Activated CD4-positive, alpha-beta T cell treated with anti-CD3 and anti-CD28 coated beads, Interleukin-2, amount 10 ng/mL, durations not matched to agents 7 days and 5 days (primary cell): Measurements from ENCODE around the gene CORO1A. TPM values are rescaled to one million over a fixed set of nuclear protein-coding genes. Genes with fewer than 3 reads are reported as not detected.
A peak's percentile ranks its signal among the peaks of the same experiment; 100 is the strongest.
"Not testable (repeated sequence)": the region's sequence is repeated elsewhere in the genome, so short reads cannot be mapped to it uniquely, and the experiment has no call there.

Experiments used
- CTCF ChIA-PET: fragments of 350-600 bp; sonication (Branson Sonifier 250); formaldehyde crosslinking; loops from one replicate; lab custom pipeline; 2021; ENCODE audit warnings: antibody characterized with exemption; lab: Charles Lee
- POLR2A ChIA-PET: fragments of 350-600 bp; sonication (Branson Sonifier 250); formaldehyde crosslinking; loops from one replicate; lab custom pipeline; 2021; ENCODE audit warnings: antibody characterized with exemption; lab: Charles Lee
- DNase-seq: peaks from one replicate; pipeline ENCODE4 v3.0.0-alpha.2; 2020
- H3K27ac Mint-ChIP-seq: one replicate; pipeline ENCODE4 v1.8.0; 2021; ENCODE audit warnings: mild to moderate bottlenecking, moderate library complexity, mixed read lengths
- H3K27me3 Mint-ChIP-seq: one replicate; pipeline ENCODE4 v1.8.0; 2021; ENCODE audit warnings: mixed read lengths
- H3K36me3 Mint-ChIP-seq: one replicate; pipeline ENCODE4 v1.8.0; 2021; ENCODE audit warnings: low read depth, mixed read lengths
- H3K4me1 Mint-ChIP-seq: one replicate; pipeline ENCODE4 v1.8.0; 2021; ENCODE audit warnings: mixed read lengths
- H3K4me3 Mint-ChIP-seq: one replicate; pipeline ENCODE4 v1.8.0; 2021; ENCODE audit warnings: mild to moderate bottlenecking, moderate library complexity, mixed read lengths
- H3K9me3 Mint-ChIP-seq: one replicate; pipeline ENCODE4 v1.8.0; 2021; ENCODE audit warnings: mixed read lengths
- total RNA-seq, 2 experiments: library from RNA; stranded (reverse); gene quantifications; one replicate each; pipeline ENCODE4 v1.2.3, GENCODE V29; 2021

The CORO1A gene
- total RNA-seq, 2 experiments from 2014 or later = 1,809 to 1,847 TPM

DNA sequence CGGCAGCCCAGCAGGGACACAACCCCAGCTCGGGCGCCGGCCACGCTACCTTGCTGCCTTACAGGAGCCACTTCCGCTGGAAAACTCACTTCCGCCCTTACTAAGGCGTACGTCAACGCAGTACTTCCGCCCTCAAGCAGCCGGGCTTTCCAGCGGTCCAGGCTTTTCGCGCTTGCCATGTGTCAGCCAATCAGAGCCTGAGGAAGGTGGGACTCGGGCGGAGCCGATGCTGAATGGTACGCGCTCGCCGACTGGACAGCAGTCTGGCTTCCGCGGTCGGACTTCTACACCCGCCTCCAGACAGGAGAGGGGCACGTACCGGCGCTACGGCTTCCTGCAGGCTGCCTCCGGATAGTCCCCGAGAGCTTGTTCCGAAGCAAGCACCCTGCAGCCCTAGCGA is 10.2 kb downstream of the CORO1A start, which contains the start of the genes BOLA2B and SLX1A:
BOLA2B (minus strand) TSS at position 52 of the 400 bp plus-strand sequence. CDS start 71 bp downstream, outside the sequence.
SLX1A (plus strand) TSS at position 261 of the 400 bp plus-strand sequence. CDS start 210 bp downstream, outside the sequence.
- H3K4me3 Mint-ChIP-seq, H3K27ac Mint-ChIP-seq, POLR2A ChIA-PET: not testable (repeated sequence)

GRCh38 chr16:30194172-30194925 is 10.9 kb downstream of the CORO1A start:
- H3K27me3 Mint-ChIP-seq, CTCF ChIA-PET, H3K9me3 Mint-ChIP-seq, H3K27ac Mint-ChIP-seq, H3K36me3 Mint-ChIP-seq, H3K4me3 Mint-ChIP-seq, POLR2A ChIA-PET, H3K4me1 Mint-ChIP-seq: not testable (repeated sequence)
- DNase-seq = peak; percentile 6

More for the DNA sequence above, 10.2 kb downstream of the CORO1A start, which contains the start of the genes BOLA2B and SLX1A:
- H3K4me1 Mint-ChIP-seq, CTCF ChIA-PET, H3K9me3 Mint-ChIP-seq, H3K27me3 Mint-ChIP-seq, DNase-seq, H3K36me3 Mint-ChIP-seq: not testable (repeated sequence)

DNA sequence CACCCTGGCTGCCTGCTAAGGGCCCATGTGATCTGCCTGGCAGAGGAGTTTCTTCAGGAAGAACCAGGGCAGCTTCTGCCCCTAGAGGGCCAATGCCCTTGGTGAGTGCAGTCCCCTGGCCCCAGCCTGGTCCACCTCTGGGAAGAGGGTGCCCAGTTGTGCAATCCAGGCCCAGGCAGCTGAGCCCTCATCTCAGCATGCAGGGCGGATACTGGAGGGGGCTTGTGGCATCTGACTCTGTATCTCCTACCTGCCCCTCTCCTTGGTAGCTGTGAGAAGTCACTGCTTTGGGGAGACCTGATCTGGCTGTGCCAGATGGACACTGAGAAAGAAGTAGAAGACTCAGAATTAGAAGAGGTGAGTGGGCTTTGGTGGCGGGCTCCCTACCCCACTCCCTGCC is 13.6 kb downstream of the CORO1A start:
- CTCF ChIA-PET, POLR2A ChIA-PET, H3K27me3 Mint-ChIP-seq: not testable (repeated sequence)

DNA sequence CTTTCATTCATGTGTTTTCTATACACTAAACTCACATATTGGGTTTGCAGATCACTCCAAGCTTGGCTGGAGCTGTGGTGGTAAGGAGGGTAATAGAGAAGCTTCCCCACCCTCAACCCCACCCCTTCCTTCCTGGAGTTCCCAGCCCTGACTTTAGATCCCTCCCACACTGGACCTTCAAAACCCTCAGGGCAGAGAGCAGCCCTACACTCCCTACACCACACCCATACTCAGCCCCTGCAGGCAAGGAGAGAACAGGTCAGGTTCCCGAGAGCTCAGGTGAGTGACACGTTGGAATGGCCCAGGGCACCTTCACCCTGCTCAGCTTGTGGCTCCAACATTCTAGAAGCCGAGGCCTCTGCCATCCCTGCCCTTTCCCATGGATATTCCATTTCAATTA is 15.6 kb downstream of the CORO1A start, which contains the start of gene SULT1A3:
SULT1A3 (plus strand) TSS at position 207 of the 400 bp plus-strand sequence. CDS start 1,474 bp downstream, outside the sequence.
- H3K36me3 Mint-ChIP-seq, POLR2A ChIA-PET, H3K4me1 Mint-ChIP-seq, H3K9me3 Mint-ChIP-seq, CTCF ChIA-PET, H3K27ac Mint-ChIP-seq, DNase-seq, H3K27me3 Mint-ChIP-seq, H3K4me3 Mint-ChIP-seq: not testable (repeated sequence)

More for the DNA sequence above, 13.6 kb downstream of the CORO1A start:
- H3K4me1 Mint-ChIP-seq, H3K27ac Mint-ChIP-seq, H3K4me3 Mint-ChIP-seq, H3K9me3 Mint-ChIP-seq, H3K36me3 Mint-ChIP-seq, DNase-seq: not testable (repeated sequence)

DNA sequence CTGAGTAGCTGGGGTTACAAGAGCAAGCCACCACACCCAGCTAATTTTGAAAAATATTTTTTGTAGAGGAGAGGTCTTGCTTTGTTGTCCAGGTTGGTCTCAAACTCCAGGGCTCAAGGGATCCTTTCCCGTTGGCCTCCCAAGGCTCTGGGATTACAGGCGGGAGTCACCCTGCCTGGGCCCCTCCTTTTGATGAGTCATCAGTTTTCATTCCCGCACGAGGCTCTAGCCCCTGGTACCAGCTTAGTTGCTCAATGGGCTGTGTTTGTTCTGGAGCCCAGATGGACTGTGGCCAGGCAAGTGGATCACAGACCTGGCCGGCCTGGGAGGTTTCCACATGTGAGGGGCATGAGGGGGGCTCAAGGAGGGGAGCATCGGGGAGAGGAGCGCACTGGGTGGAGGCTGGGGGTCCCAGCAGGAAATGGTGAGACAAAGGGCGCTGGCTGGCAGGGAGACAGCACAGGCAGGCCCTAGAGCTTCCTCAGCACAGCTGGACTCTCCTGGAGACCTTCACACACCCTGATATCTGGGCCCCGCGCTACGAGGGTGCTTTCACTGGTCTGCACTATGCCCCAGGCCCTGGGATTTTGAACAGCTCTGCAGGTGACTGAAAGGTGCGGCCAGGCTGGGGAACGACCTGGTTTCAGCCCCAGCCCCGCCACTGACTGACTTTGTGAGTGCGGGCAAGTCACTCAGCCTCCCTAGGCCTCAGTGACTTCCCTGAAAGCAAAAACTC is 16.4 kb downstream of the CORO1A start:
- POLR2A ChIA-PET, H3K27me3 Mint-ChIP-seq, H3K4me1 Mint-ChIP-seq, DNase-seq, H3K36me3 Mint-ChIP-seq, H3K9me3 Mint-ChIP-seq, H3K4me3 Mint-ChIP-seq, CTCF ChIA-PET, H3K27ac Mint-ChIP-seq: not testable (repeated sequence)

GRCh38 chr16:30205541-30206236 is 22.3 kb downstream of the CORO1A start:
- DNase-seq = peak; percentile 5
- H3K27ac Mint-ChIP-seq, H3K9me3 Mint-ChIP-seq, H3K4me1 Mint-ChIP-seq, H3K27me3 Mint-ChIP-seq, CTCF ChIA-PET, H3K4me3 Mint-ChIP-seq, H3K36me3 Mint-ChIP-seq, POLR2A ChIA-PET: not testable (repeated sequence)

DNA sequence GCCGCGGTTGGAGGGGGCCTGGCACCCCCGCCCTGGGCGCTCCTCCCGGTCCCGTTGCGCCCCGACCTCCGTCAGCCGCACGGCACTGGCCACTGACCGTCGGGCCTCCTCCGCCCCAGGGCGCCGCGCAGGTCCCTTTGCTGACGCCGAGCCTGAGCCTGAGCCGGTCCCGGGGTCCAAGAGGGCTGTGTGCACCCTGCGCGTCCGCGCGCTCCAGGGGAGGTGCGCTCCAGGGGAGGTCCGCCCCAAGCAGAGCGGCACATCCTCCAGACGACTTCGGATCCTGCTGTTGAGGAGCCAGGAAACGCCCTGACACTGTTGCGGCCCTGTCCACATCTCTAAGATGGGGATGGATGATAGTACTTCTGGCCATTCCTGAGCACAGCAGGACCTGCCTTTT is 22.9 kb downstream of the CORO1A start:
- H3K36me3 Mint-ChIP-seq, DNase-seq, H3K27me3 Mint-ChIP-seq, POLR2A ChIA-PET, H3K27ac Mint-ChIP-seq, CTCF ChIA-PET, H3K4me1 Mint-ChIP-seq, H3K4me3 Mint-ChIP-seq, H3K9me3 Mint-ChIP-seq: not testable (repeated sequence)

DNA sequence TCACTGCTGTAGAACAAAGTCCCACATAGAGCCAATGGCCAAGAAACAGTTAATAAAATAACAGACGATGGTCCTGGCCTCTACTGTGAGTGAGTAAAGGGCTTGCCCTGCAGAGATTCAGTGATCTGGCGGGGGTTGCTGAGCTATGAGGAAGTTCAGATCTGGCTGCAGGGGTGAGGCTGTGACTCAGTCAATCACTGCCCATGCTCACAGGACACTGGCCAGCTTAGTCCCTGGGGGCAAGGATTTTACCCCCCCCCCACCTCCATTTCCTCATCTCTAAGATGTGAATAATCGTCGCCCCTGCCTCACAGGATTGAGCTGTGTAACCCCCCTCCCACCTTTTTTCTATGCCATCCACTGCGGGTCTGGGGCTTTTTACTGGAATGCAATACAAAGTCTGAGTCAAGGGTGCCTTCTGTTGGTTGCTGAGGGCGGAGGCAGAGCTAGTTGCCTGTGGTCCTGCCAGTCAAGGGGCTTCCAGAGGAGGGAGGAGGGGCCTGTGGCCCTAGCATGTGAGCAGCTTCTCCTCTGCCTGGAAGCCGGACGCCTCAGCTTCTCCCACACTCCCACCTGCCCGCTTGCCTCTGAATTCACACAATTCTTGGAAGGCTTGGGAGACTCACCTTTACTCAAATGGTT is 23.8 kb downstream of the CORO1A start:
- CTCF ChIA-PET = interaction anchor here (0.6 kb wide), 1 partner anchor 272 kb away, joined by 3 read pairs; no protein-coding TSS in a partner anchor
- H3K4me1 Mint-ChIP-seq, DNase-seq, H3K9me3 Mint-ChIP-seq, H3K36me3 Mint-ChIP-seq, POLR2A ChIA-PET, H3K27me3 Mint-ChIP-seq, H3K4me3 Mint-ChIP-seq, H3K27ac Mint-ChIP-seq: not testable (repeated sequence)

DNA sequence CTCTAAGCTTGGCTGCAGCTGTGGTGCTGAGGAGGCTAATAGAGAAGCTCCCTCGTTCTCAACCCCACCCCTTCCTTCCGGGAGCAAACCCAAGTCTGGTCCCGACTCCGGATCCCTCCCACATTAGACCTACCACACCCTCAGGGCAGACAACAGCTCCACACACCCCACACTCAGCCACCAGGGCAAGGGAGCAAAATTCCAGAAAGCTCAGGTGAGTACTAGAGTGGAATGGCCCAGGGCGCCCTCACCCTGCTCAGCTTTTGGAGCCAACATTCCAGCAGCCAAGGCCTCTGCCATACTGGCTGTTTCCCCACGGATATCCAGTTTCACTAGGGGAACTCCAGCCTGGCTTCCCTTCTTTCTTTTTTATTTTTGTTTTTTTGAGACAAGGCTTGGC is 25.6 kb downstream of the CORO1A start:
- H3K4me3 Mint-ChIP-seq, DNase-seq, POLR2A ChIA-PET, H3K9me3 Mint-ChIP-seq, CTCF ChIA-PET, H3K27me3 Mint-ChIP-seq, H3K36me3 Mint-ChIP-seq, H3K4me1 Mint-ChIP-seq, H3K27ac Mint-ChIP-seq: not testable (repeated sequence)

DNA sequence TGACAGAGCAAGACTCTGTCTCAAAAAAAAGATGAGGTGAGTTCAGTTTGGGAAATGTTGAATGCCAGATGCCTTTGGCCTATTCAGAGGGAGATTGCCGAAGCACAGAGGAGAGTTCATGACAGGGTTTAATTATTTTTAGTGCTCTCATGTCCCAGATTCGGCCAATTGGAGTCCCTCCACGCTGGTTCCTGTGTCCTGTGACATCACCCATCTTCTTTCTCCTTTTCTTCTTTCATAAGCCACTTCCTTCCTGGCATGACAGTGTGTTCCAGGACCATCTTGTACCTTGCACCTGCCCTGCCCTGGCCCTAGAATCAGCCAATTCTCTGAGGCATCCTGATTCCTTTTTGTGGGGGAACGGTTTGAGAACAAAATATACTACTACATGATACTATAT is 28.0 kb downstream of the CORO1A start:
- H3K4me1 Mint-ChIP-seq, H3K9me3 Mint-ChIP-seq, H3K36me3 Mint-ChIP-seq, H3K27me3 Mint-ChIP-seq, POLR2A ChIA-PET, H3K4me3 Mint-ChIP-seq, H3K27ac Mint-ChIP-seq, DNase-seq, CTCF ChIA-PET: not testable (repeated sequence)

GRCh38 chr16:30217082-30217481 is 33.7 kb downstream of the CORO1A start:
- H3K27me3 Mint-ChIP-seq, CTCF ChIA-PET, H3K4me1 Mint-ChIP-seq, H3K36me3 Mint-ChIP-seq, H3K4me3 Mint-ChIP-seq, POLR2A ChIA-PET, H3K27ac Mint-ChIP-seq, H3K9me3 Mint-ChIP-seq: not testable (repeated sequence)
- DNase-seq = peak; percentile 5
